Right hindlimb (tissue), 1 donor: ENCODE data around the gene CCNA2.

Experiments
- DNase-seq: peaks from one replicate; pipeline ENCODE4 v3.0.0-alpha.2; 2018

Gene CCNA2

DNA sequence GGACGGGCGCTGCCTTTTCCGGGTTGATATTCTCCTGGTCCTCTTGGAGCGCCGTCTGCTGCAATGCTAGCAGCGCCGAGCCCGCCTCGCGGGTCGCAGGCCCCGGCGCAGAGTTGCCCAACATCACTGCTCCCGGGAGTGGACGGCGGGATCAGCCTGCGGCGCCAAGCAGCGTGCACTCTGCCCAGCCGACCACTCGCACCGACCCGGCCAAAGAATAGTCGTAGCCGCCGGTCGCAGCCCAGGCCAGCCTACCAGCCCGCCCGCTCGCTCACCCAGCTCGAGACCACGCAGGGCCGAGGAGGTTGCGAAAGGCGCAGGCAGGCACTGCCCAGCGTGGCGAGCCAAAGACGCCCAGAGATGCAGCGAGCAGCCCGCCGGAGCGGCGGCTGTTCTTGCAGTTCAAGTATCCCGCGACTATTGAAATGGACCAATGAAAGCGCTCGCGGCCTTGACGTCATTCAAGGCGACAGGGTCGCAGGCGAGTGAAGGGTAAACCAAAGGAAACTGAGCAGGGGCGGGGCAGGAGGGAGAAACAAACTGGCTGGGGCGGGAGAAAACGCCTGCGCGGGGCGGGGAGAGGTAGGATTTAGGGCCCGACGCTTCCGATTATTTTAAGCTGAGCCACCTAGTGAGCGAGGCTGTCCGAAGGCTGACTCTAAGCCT is at the start of gene CCNA2:
Gene CCNA2, minus strand, starts transcription at position 379 of the 666 bp plus-strand sequence. Its CDS starts 255 bp downstream, at position 124.
- peak; percentile 98 for DNase-seq

DNA sequence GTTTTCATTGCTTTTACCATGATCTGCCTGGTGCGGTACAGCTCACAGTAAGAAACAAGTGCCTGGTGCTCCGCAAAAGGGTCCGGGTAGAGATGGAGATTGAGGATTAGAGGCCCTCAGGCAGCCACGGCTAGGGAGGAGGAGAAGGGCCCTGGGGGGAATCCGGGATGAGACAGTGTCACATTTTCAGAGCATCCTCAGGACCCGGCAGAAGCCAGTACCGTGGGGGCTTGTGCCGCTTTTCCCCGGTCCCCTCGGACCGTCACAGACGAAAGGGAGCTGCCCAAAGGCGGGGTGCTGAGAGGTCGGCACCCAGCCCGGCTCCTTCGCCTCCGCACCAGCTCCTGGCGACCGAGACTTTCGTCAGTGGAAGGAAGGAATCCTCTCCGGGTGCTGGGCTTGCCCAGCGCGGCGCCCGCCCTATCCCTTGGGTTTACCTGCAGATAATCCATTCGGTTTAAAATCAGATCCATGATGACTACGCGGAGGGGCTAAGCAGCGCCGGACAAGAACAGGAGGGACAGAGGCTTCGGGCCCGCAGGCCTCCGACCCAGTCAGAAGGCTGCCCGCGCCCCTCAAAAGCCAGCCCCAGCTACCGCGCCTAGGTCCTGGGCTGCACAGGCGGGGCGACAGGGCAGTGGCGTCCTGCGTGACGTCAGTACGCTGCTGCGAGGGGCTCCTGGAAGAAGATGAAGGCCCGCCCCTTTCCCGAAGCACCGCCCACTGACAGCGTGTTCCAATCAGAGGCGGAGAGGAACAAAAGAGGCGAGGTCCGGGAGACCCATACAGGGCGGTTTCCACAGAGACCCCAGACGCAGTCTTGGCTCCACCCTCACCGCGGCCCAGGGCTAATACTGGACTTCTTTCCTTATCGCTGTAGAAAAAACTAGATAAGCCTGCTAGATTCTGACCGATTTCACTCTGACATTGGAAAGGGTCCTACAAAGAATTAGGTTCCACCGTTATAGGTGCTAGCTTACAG is 46.4 kb upstream of the CCNA2 start, which contains the start of gene BBS7:
Gene BBS7, minus strand, starts transcription at position 634 of the 982 bp plus-strand sequence. Its CDS starts 161 bp downstream, at position 473.
- DNase-seq: peak; percentile 99

GRCh38 chr4:121863799-121864198 is 40.1 kb upstream of the CCNA2 start:
- DNase-seq: no peak

GRCh38 chr4:121861426-121861825 is 37.7 kb upstream of the CCNA2 start:
- DNase-seq: no peak

- DNase-seq: no peak
These were observed 36.4 kb upstream of the CCNA2 start for GRCh38 chr4:121860121-121860520.

DNA sequence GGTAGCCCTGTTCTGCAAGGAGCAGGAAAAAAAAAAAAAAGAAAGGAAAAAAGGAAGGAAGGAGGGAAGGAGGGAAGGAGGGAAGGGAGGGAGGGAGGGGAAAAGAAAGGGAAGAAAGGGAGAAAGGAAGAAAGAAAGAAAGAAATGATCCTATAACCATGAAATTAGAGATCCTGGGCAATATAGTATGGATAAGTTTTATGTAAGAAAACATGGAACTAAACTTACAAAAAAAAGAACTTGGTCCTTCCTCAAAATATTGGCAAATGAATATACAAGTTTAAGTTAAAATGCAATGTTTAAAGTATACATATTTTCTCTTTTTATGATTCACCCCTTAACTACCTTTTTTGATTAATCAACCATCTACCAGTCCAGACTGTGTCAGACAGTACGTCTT is 27.7 kb upstream of the CCNA2 start:
- DNase-seq: no peak

DNA sequence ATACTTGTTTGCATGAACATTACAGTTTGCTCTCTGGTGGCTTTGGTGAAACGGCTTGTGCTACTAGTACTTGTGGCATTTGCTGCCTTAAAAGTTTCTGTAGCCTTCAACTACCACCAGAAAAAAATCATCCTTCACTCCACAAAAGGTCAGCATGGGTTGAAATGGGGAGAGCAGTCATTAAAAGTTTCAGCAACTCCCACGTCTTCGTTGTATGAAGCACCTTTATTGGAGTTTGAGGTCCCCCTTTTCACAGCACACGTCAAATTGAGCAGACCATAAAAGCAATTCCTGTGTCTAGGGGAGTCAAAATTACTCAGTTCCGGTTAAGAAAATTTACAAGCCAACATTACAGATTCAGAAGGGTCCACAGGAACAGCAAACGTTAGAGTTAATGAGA is 23.0 kb upstream of the CCNA2 start:
- DNase-seq: no peak

- DNase-seq: no peak
These were observed 19.2 kb upstream of the CCNA2 start for GRCh38 chr4:121842862-121843261.

GRCh38 chr4:121838136-121838535 is 14.5 kb upstream of the CCNA2 start:
- no peak for DNase-seq

GRCh38 chr4:121829511-121829910 is 5.8 kb upstream of the CCNA2 start:
- DNase-seq: no peak

- DNase-seq: no peak
These were observed 4.2 kb upstream of the CCNA2 start for GRCh38 chr4:121827853-121828252.

DNA sequence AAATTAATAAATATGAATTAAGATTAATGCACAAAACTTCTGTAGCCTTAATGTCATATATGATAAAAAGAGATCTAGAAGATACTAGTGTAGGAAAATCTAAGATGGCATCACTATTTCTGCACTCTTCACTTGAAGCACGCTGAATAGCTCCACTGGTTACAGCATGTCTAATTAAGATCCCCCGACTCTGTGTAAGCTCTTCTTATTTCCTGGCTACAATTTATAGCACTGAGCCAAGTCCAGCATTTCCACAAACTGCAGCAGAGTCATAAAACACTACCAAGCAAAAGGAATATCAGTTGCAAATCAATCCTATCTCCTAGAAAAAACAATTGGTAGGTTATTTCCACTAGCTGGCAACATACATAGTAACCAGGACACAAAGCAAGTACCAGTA is 1.3 kb upstream of the CCNA2 start:
- DNase-seq: no peak

GRCh38 chr4:121824171-121824527 is 466 bp upstream of the CCNA2 start:
- DNase-seq: no peak

DNA sequence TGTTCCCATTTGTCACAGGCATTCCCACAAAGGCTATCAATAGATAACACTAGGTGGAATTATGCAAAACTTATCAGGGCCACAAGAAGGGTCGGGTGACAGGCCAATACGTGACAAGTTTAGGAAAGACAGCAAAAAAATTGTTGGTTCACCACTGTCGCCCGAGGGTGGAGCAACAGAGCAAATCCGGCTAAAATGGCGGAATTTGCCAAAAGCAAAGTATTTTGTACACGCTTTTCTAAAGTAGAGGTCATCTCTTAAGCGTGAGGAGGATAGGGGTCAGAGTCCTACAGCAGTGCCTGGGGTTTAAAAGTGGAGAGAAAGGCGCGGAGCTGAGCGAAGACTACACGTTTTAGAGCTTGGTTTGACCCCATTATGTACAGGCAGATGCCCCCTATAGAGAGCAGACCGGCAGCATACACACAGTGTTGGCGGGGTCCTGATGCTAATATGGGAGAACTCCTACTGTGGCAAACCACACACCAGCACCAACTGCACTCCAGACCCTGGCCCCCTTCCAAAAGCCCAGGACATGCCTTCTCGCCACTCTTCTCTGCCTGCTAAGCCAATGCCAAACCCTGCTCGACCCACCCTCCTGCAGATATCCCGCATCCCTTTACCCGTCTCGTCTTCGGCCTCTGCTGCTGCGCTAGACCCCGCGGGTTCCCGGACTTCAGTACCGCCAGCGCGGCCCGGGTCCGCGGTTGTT is 733 bp downstream of the CCNA2 start:
- DNase-seq: peak; percentile 53

- no peak for DNase-seq
These were observed 1.6 kb downstream of the CCNA2 start for GRCh38 chr4:121822047-121822446.

DNA sequence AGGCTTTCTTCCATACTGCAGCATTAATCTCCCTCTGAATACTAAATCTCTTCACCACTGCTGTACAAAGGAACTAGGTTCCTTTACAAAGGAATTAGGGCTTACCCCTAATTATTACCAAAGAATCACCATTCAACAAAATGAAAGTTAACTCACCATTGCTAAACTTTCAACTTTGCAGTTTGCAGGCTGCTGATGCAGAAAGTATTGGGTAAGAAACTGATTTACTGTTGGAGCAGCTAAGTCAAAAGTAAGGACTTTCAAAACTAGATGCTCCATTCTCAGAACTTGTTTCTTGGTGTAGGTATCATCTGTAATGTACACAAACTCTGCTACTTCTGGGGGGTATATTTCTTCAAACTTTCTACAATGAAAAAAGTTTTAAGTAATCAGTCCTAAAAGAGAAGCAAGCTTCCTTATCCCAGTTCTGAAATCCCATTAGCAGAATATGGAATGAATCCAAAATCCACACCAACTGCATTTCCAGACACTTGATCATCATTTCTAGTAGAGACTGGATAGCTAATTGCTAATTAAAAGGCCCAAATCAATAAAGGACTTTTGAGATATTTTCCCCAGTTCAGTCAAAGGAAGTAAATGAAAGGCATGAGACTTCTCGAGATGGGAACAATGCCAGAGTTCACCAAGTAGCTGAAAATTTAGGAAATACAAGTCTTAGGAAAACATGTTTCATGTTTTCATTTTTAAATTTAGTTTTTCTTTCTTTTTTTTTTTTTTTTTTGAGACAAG is 4.3 kb downstream of the CCNA2 start:
- no peak for DNase-seq

- no peak for DNase-seq
These were observed 5.5 kb downstream of the CCNA2 start for GRCh38 chr4:121818215-121818614.

- DNase-seq: no peak
These were observed 6.0 kb downstream of the CCNA2 start for GRCh38 chr4:121817701-121818100.

- DNase-seq: no peak
These were observed 6.7 kb downstream of the CCNA2 start for GRCh38 chr4:121817006-121817405.

- no peak for DNase-seq
These were observed 8.9 kb downstream of the CCNA2 start for GRCh38 chr4:121814756-121815155.

GRCh38 chr4:121811122-121811521 is 12.6 kb downstream of the CCNA2 start:
- no peak for DNase-seq

DNA sequence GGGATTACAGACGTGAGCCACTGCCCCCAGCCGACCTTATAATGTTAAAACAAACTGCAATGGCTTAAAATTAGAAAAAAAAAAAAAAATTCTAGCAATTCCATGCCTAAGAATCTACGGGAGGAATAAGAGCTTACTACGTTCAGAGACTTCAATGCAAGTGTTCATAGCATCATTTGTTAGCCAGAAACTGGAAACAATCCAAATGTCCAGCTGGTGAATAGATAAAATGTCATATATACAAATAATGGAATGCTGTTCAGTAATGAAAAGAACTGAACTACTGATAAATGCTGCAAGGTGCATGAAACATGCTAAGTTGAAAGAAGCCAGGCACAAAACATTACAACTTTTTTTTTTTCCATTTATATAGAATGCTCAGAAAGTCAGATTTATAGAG is 17.3 kb downstream of the CCNA2 start:
- DNase-seq: no peak

DNA sequence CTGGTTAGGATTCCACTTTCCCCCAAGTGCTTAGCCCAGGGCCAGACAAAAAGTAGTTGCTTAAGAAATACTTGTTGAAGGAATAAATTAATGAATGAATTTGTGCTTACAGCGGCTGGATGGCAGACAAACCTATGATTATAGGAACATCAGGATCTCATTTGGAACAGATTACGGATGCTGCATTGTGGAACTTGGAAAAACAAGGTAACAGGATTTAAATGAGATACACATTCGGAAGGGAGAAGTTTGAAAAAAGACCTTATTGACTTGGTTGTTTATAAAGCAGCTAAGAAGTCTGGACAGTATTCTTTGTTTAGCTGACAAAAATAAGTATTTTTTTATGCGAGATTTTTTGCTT is 22.0 kb downstream of the CCNA2 start:
- DNase-seq: no peak
